NCI-H2196 (cell line): Measurements from ENCODE around the gene DDRGK1.
"Not testable (repeated sequence)": the region's sequence is repeated elsewhere in the genome, so short reads cannot be mapped to it uniquely, and the experiment has no call there.

Experiments used
- DNase-seq: peaks from one replicate; lab custom pipeline; 2025; ENCODE audit not compliant: unreplicated experiment; lab: John Stamatoyannopoulos, UW

The DDRGK1 gene

GRCh38 chr20:3218307-3218988, 14.0 kb upstream of the DDRGK1 start:
- peak; percentile 49 for DNase-seq

- not testable (repeated sequence) for DNase-seq
Measured at GRCh38 chr20:3215359-3215917, 11.0 kb upstream of the DDRGK1 start.

GRCh38 chr20:3213226-3213625, 8.7 kb upstream of the DDRGK1 start:
- no peak for DNase-seq

GRCh38 chr20:3210346-3210745, 5.9 kb upstream of the DDRGK1 start:
- no peak for DNase-seq

GRCh38 chr20:3209946-3210317, 5.5 kb upstream of the DDRGK1 start:
- DNase-seq: no peak

GRCh38 chr20:3209257-3209945, 4.9 kb upstream of the DDRGK1 start, which contains the start of gene ITPA:
Gene ITPA, plus strand, starts transcription at chr20:3209498. Its CDS starts 54 bp downstream, at chr20:3209552.
- DNase-seq: peak; percentile 19

GRCh38 chr20:3208786-3209256, 4.3 kb upstream of the DDRGK1 start:
- DNase-seq: no peak

- peak; percentile 35 for DNase-seq
Measured at GRCh38 chr20:3203315-3204123, 963 bp downstream of the DDRGK1 start.

- no peak for DNase-seq
Measured at GRCh38 chr20:3202965-3203314, 1.5 kb downstream of the DDRGK1 start.

GRCh38 chr20:3199976-3200755, 4.3 kb downstream of the DDRGK1 start:
- no peak for DNase-seq

GRCh38 chr20:3199206-3199605, 5.3 kb downstream of the DDRGK1 start:
- DNase-seq: no peak

- no peak for DNase-seq
Measured at GRCh38 chr20:3195590-3196237, 8.8 kb downstream of the DDRGK1 start.

- DNase-seq: no peak
Measured at GRCh38 chr20:3194617-3195280, 9.7 kb downstream of the DDRGK1 start.

- DNase-seq: no peak
Measured at GRCh38 chr20:3193806-3194616, 10.5 kb downstream of the DDRGK1 start.

- no peak for DNase-seq
Measured at GRCh38 chr20:3192226-3193015, 12.1 kb downstream of the DDRGK1 start.

GRCh38 chr20:3190681-3191111, 13.8 kb downstream of the DDRGK1 start:
- no peak for DNase-seq

GRCh38 chr20:3189561-3190131, 14.8 kb downstream of the DDRGK1 start:
- DNase-seq: no peak
